GM11168 (cell line): ENCODE measurements around the gene PHACTR1.

Experiments
- in situ Hi-C: fragments of 300-500 bp; cut with MboI; formaldehyde crosslinking; loops from one replicate; pipeline ENCODE4 v1.12.0; 2022; ENCODE audit warnings: low sequenced_read_pairs; ENCODE audit not compliant: unreplicated experiment

PHACTR1 gene

GRCh38 chr6:13311155-13311554 lies 594.6 kb downstream of the PHACTR1 start:
- in situ Hi-C loops = no loop called here

- in situ Hi-C loops = no loop called here
Measured at GRCh38 chr6:13314806-13315205, 598.2 kb downstream of the PHACTR1 start.

DNA sequence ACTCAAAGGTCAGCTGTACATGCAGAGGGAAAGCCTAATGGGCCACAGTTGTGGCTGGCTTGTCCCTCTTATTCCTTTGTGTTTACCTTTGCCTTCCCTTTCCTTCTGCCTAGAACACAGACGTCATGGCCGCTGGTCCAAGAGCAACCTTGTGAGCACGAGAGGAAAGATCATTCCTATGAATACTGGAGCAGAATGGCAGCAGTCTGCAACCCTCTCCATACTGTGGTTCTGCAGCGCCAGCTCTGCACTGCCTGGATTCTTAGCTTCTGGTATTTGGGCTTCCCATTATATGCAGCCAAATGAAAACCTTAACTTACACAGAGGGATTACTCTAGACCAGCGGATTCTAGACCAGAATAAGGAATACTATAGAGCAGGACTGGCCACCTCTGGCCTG lies 599.3 kb downstream of the PHACTR1 start:
- in situ Hi-C loops = no loop called here

DNA sequence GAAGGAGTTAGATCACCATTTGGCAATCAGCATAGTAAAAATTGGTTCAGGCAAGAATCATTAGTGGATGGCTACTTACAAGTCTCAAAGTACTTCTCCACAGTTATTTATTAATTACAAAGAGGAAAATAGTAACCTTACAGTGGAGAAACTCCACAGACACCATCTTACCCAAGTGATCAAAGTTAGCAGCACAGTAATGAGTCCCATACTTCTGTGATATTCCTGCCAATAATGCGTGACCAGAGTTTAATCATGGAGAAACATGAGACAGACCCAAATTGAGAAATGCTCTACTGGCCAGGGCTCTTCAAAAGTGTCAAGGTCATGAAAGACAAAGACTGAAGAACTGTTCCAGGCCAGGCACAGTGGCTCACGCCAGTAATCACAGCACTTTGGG lies 602.3 kb downstream of the PHACTR1 start:
- in situ Hi-C loops = no loop called here

GRCh38 chr6:13319891-13320564 lies 603.5 kb downstream of the PHACTR1 start:
- in situ Hi-C loops = loop anchor here (10.0 kb wide), 1 partner anchor 95 kb away; no protein-coding TSS in a partner anchor

GRCh38 chr6:13326031-13326586 lies 609.5 kb downstream of the PHACTR1 start:
- in situ Hi-C loops = loop anchor here (10.0 kb wide), 1 partner anchor 101 kb away; no protein-coding TSS in a partner anchor

- in situ Hi-C loops = loop anchor here (10.0 kb wide), 1 partner anchor 103 kb away; no protein-coding TSS in a partner anchor
Measured at GRCh38 chr6:13327691-13328075, 611.1 kb downstream of the PHACTR1 start.

DNA sequence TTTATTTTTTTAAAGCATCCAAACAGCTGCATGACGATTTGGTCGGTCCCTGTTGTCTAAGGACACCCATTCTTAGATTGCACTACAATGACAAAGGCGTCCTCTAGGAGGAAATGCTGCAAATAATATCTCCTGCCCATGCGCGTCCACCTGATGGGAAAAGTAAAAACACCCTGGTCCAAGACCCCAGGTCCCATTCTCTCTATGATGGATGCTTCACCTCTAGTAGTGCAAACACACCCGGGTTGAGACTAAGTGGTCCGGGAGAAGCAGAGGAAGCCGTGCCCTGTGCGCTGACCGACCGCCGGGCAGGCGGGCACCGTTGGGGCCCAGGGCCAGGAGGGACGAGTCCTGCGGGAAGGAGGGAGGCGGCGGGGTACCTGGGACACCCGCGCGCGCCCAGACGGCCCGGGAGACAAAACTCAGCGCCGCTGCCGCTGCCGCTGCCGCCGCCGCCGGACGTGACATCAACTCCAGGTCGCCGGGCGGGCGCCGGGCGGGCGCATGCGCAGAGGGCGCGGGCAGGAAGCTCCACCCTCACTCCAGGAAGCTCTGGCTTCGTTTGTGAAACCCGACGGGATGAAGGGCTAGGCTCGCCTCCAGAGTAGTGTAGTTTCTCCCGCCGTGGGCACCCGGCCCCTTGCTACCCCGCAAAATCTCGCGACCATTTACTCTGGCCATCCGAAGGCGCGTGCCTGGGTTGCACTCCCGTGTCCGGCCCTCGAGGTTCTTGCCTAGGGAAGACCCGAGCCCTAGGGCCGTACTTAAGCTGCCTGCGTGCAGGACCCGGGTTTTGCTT lies 611.7 kb downstream of the PHACTR1 start, which contains the start of gene TBC1D7:
TSS of gene TBC1D7 (minus strand) at position 462 of the 799 bp plus-strand sequence. CDS start 1,639 bp downstream, outside the sequence.
- in situ Hi-C loops = loop anchor here (10.0 kb wide), 1 partner anchor 103 kb away; no protein-coding TSS in a partner anchor

- in situ Hi-C loops = loop anchor here (10.0 kb wide), 1 partner anchor 104 kb away; no protein-coding TSS in a partner anchor
Measured at GRCh38 chr6:13328875-13329183, 612.3 kb downstream of the PHACTR1 start.

- in situ Hi-C loops = loop anchor here (10.0 kb wide), 2 partner anchors 137 to 427 kb away; no protein-coding TSS in a partner anchor
Measured at GRCh38 chr6:13331516-13332348, 615.2 kb downstream of the PHACTR1 start.

- in situ Hi-C loops = loop anchor here (10.0 kb wide), 2 partner anchors 138 to 428 kb away; no protein-coding TSS in a partner anchor
Measured at GRCh38 chr6:13332349-13332706, 615.8 kb downstream of the PHACTR1 start.

- in situ Hi-C loops = loop anchor here (10.0 kb wide), 2 partner anchors 140 to 430 kb away; no protein-coding TSS in a partner anchor
Measured at GRCh38 chr6:13334953-13335352, 618.4 kb downstream of the PHACTR1 start.

- in situ Hi-C loops = loop anchor here (10.0 kb wide), 2 partner anchors 142 to 432 kb away; no protein-coding TSS in a partner anchor
Measured at GRCh38 chr6:13336553-13336952, 620.0 kb downstream of the PHACTR1 start.

GRCh38 chr6:13338038-13338437 lies 621.5 kb downstream of the PHACTR1 start:
- in situ Hi-C loops = loop anchor here (10.0 kb wide), 2 partner anchors 143 to 433 kb away; no protein-coding TSS in a partner anchor
